Measurements from ENCODE around the gene INTS6L.

Gene INTS6L

DNA sequence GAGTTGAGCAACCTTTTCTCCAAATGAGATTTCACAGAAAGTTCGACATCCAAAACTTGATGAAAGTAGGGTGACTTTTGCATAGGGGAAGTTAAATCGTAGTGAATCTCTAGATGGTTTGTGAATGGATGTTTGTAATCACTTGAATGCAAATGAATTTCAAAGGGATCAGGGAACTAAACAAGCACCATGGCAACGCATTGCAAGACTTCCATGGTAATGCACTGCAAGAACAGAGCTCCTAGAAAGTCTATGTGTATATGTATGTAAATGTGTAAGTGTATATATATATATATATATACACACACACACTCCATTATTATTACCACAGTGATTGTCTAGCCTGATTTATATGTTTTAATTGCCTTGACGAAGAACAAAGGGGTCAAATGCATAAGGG is 27.3 kb downstream of the INTS6L start:
- DNase-seq (ENCODE audit: low read depth, low spot score) = no peak
- in situ Hi-C loops (cut with HindIII; ENCODE audit: low sequenced_read_pairs) = no loop called here
- H3K4me3 ChIP-seq (ENCODE audit: low read depth, low read length) = no peak overlapping the region
- TF ChIP-seq, protein P1, sequence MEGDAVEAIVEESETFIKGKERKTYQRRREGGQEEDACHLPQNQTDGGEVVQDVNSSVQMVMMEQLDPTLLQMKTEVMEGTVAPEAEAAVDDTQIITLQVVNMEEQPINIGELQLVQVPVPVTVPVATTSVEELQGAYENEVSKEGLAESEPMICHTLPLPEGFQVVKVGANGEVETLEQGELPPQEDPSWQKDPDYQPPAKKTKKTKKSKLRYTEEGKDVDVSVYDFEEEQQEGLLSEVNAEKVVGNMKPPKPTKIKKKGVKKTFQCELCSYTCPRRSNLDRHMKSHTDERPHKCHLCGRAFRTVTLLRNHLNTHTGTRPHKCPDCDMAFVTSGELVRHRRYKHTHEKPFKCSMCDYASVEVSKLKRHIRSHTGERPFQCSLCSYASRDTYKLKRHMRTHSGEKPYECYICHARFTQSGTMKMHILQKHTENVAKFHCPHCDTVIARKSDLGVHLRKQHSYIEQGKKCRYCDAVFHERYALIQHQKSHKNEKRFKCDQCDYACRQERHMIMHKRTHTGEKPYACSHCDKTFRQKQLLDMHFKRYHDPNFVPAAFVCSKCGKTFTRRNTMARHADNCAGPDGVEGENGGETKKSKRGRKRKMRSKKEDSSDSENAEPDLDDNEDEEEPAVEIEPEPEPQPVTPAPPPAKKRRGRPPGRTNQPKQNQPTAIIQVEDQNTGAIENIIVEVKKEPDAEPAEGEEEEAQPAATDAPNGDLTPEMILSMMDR (IDR thresholded peaks at IDR 0.05; ENCODE audit: low read depth, low read length) = no peak

DNA sequence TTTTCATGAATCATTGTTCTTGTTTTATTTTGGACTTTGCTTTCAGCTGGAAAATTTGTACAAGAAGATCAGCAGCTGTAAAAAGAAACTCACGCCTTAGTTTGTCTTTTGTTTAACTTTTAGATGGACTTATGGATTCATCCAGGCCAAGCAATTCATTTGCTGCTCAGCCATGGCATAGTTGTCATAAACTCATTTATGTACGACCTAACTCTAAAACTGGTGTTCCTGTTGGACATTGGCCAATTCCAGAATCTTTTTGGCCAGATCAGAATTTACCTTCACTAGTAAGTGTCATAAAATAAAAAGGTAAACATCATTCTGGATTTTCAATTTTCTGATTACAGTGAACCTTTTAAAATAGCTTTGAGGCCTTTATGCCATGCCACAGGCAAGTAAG is 29.1 kb downstream of the INTS6L start:
- in situ Hi-C loops (cut with HindIII; ENCODE audit: low sequenced_read_pairs) = no loop called here
- no peak overlapping the region for H3K4me3 ChIP-seq (ENCODE audit: low read depth, low read length)
- no peak for DNase-seq (ENCODE audit: low read depth, low spot score)
- TF ChIP-seq, protein P1 (IDR thresholded peaks at IDR 0.05; ENCODE audit: low read depth, low read length) = no peak

DNA sequence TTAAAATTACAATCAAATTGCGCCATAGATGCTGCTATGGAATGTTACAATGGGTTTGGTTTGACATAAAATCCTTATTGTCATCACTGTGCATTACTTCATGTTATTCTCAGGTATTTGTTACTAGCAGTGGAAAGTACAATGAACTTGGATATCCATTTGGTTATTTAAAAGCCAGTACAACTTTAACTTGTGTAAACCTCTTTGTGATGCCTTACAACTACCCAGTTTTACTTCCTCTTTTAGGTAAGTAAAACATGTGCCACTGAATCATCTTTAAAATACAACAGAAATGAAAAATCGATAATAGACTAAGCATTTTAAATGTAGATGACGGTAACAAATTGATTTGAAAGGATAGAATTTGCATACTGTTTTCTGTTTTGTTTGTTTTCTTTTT is 35.6 kb downstream of the INTS6L start:
- H3K4me3 ChIP-seq (ENCODE audit: low read depth, low read length) = no peak overlapping the region
- DNase-seq (ENCODE audit: low read depth, low spot score) = no peak
- in situ Hi-C loops (cut with HindIII; ENCODE audit: low sequenced_read_pairs) = no loop called here
- TF ChIP-seq, protein P1 (IDR thresholded peaks at IDR 0.05; ENCODE audit: low read depth, low read length) = no peak

DNA sequence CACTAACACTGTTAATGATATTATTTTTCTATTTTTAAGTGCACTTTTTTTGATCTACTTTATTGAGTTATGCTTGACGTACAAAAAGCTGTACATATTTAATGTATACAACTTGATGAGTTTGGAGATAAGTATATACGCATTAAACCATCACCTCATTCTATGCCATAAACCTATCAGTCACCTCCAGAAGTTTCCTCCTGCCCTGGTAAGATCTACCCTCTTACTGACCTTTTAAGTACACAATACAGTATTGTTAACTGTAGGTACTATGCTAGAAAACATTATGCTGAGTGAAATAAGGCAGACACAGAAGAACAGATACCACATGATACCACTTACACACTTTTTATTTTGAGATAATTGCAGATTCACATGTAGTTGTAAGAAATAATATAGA is 36.9 kb downstream of the INTS6L start:
- TF ChIP-seq, protein P1 (IDR thresholded peaks at IDR 0.05; ENCODE audit: low read depth, low read length) = no peak
- DNase-seq (ENCODE audit: low read depth, low spot score) = no peak
- in situ Hi-C loops (cut with HindIII; ENCODE audit: low sequenced_read_pairs) = no loop called here
- no peak overlapping the region for H3K4me3 ChIP-seq (ENCODE audit: low read depth, low read length)

- in situ Hi-C loops (cut with HindIII; ENCODE audit: low sequenced_read_pairs) = no loop called here
- TF ChIP-seq, protein P1 (IDR thresholded peaks at IDR 0.05; ENCODE audit: low read depth, low read length) = peak; percentile 52
- no peak for DNase-seq (ENCODE audit: low read depth, low spot score)
- no peak overlapping the region for H3K4me3 ChIP-seq (ENCODE audit: low read depth, low read length)
Measured at GRCh38 chrX:135572436-135572835, 52.0 kb downstream of the INTS6L start.

- no peak for DNase-seq (ENCODE audit: low read depth, low spot score)
- H3K4me3 ChIP-seq (ENCODE audit: low read depth, low read length) = no peak overlapping the region
- in situ Hi-C loops (cut with HindIII; ENCODE audit: low sequenced_read_pairs) = no loop called here
- TF ChIP-seq, protein P1 (IDR thresholded peaks at IDR 0.05; ENCODE audit: low read depth, low read length) = no peak
Measured at GRCh38 chrX:135581496-135581895, 61.0 kb downstream of the INTS6L start.

DNA sequence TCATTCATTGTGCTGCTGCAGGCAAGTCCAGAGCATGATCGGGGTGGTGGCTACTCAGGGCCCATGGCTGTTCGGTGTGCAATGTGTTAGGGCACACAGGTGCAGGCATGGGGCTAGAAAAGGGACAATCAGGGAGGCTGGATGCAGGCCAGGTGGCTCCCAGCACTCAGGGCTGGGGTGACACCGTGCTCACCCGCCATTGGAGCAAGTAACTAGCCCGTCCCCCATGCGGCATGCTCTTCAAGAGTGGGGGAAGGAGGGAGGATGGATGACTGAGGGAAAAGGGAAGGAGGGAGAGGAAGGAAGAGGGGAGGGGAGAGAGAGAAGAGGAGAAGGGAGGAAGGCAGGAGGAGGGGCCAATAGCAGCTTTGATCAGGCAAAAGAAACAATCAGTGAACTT is 64.7 kb downstream of the INTS6L start:
- no peak for DNase-seq (ENCODE audit: low read depth, low spot score)
- TF ChIP-seq, protein P1 (IDR thresholded peaks at IDR 0.05; ENCODE audit: low read depth, low read length) = no peak
- in situ Hi-C loops (cut with HindIII; ENCODE audit: low sequenced_read_pairs) = no loop called here
- H3K4me3 ChIP-seq (ENCODE audit: low read depth, low read length) = no peak overlapping the region
